Mucosa of rectum (tissue), 2 donors: Measurements from ENCODE around the gene S100A16.

ENCODE experiments used
- H3K27ac ChIP-seq, 2 donors: one replicate each; pipeline ENCODE4 v1.7.0; 2013; ENCODE audit warnings: inconsistent platforms in 2 of 2, low read depth in 2 of 2, low read length in 2 of 2
- H3K27me3 ChIP-seq, 2 donors: one replicate each; pipeline ENCODE4 v1.7.0; 2013; ENCODE audit warnings: low read length in 2 of 2; ENCODE audit not compliant: control insufficient read depth in 2 of 2, insufficient read depth in 2 of 2
- H3K36me3 ChIP-seq, 2 donors: one replicate each; pipeline ENCODE4 v1.7.0; 2013; ENCODE audit warnings: low read length in 2 of 2; ENCODE audit not compliant: control insufficient read depth in 2 of 2, insufficient read depth in 2 of 2
- H3K4me1 ChIP-seq, 2 donors: one replicate each; pipeline ENCODE4 v1.7.0; 2013; ENCODE audit warnings: low read length in 2 of 2, mild to moderate bottlenecking in 1 of 2; ENCODE audit not compliant: control insufficient read depth in 2 of 2, insufficient read depth in 2 of 2
- H3K4me3 ChIP-seq, 2 donors: one replicate each; pipeline ENCODE4 v1.7.0; 2013; ENCODE audit warnings: low read length in 2 of 2
- H3K9ac ChIP-seq, 2 donors: one replicate each; pipeline ENCODE4 v1.7.0; 2013; ENCODE audit warnings: low read length in 2 of 2, low read depth in 1 of 2, mild to moderate bottlenecking in 1 of 2
- H3K9me3 ChIP-seq, 2 donors: one replicate each; pipeline ENCODE4 v1.7.0; 2013; ENCODE audit warnings: low read length in 2 of 2; ENCODE audit not compliant: control insufficient read depth in 2 of 2
- donor health status: healthy.
- donor health status: Normal muscosa, but diverticular disease.

Gene S100A16

DNA sequence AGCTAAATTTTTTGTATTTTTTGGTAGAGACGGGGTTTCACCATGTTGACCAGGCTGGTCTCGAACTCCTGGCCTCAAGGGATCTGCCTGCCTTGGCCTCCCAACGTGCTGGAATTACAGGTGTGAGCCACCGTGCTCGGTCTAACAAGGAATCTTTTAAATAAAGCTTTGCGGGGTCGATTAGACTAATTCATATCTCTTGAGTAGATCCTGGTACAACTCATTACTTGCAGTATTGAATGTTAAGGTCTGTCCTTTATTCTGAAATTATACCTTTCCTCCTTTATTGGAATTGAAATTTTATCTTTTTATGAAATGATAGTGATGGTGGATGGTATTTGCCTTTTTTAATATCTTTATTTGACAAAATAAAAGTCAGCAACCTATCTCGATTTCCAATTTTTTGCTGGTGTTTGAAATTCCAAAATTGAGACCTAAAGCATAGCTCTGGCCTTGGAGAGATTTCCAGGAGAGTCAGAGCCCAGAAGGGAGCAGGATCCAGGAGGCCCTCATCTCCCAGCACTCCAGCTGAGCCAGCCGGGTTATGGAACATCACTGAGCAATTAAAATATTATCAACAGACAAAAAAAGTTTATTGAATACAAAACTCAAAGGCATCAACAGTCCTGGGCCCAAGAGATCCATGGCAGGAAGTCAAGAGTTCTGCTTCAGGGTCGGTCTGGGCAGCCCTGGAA is 52.0 kb downstream of the S100A16 start:
- Histone ChIP-seq H3K9me3 (no peaks in the 10 kb centered on the region), H3K9ac (no peak overlapping the region), H3K27ac (no peak overlapping the region), H3K27me3 (no peaks in the 10 kb centered on the region), H3K4me3 (no peak overlapping the region), H3K36me3 (no peaks in the 10 kb centered on the region), H3K4me1 (peaks cover 8% of the 10 kb centered on the region in 2 donors)

DNA sequence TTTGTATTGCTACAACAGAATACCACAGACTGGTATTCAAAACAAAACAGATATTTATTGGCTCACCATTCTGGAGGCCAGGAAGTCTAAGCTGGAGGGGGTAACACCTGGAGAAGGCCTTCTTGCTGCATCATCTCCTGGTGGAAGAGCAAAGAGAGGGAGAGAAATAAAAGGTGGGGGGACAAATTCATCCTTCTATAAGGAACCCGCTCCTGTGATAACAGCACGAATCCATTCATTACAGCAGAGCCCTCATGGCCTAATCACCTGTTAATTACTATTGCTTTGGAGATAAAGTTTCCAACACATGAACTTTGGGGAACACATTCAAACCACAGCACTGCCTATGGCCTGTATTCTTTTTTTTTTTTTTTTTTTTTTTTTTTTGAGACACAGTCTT is 52.7 kb downstream of the S100A16 start:
- Histone ChIP-seq H3K9me3 (no peaks in the 10 kb centered on the region), H3K27ac (no peak overlapping the region), H3K27me3 (no peaks in the 10 kb centered on the region), H3K4me1 (peaks cover 1% of the 10 kb centered on the region in 2 donors), H3K4me3 (no peak overlapping the region), H3K9ac (no peak overlapping the region), H3K36me3 (no peaks in the 10 kb centered on the region)

DNA sequence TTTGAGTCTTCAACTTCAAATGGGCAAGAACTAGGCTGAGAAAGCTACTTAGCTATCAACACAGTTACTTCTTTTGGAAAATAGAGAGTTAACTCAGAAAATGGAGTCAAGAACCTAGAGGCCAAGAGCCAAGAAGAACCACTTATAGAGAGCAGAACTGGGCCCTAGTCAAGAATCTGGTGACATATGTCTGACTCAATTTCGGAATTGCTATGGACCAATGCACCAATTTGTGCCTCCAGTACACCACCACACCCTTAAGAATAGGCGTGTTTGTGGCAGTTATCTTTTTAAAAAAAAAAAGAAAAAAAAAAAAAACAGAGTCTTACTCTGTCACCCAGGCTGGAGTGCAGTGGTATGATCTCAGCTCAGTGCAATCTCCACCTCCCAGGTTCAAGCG is 55.1 kb downstream of the S100A16 start:
- Histone ChIP-seq H3K36me3 (no peaks in the 10 kb centered on the region), H3K27me3 (no peaks in the 10 kb centered on the region), H3K9me3 (no peaks in the 10 kb centered on the region), H3K9ac (no peak overlapping the region), H3K4me3 (no peak overlapping the region), H3K4me1 (no peaks in the 10 kb centered on the region), H3K27ac (no peak overlapping the region)
